ENCODE data around the gene CIC. TPM values are rescaled to one million over a fixed set of nuclear protein-coding genes. Genes with fewer than 3 reads are reported as not detected.

CIC gene
- total RNA-seq, 2 donors from 2014 or later, result 110 to 115 TPM

DNA sequence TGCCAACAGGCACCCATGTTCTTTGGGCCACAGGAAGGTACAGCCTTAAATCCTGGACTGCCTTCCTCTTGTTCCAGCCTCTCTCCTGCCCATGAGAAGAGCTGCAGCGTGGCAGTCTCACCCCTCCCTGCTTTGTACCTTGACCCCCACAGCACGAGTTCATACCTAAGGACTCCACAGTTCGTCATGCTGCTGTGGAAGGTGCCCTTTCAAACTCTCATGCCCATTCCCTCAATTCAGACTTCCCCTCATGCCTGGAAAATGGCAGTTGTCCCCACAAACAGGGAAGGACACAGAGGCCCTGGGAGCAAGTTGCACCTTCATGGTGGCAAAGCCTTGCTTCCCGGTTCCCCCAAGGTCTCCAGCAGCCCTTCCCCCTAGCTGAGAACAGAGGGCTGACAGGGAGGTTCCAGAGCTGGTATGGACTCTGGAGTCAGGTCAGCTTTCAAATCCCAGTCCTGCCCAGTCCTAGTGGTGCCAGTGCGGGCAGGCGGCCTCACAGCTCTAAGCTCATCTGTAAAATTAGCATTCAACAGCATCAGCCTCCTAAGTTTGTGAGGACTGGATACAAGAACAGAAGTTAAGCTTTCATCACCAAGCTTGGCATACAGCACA is 35.3 kb upstream of the CIC start:
- Mint-ChIP-seq H3K27me3 (no peaks in the 10 kb centered on the region), H3K4me3 (no peak overlapping the region), H3K9me3 (no peaks in the 10 kb centered on the region), H3K4me1 (ENCODE audit: low read depth in 2 of 2) (peaks cover 7 to 29% of the 10 kb centered on the region in 2 donors), H3K27ac (peak overlapping the region in 1 of 2 donors; percentile 61), H3K36me3 (no peaks in the 10 kb centered on the region)
- DNase-seq (ENCODE audit: low spot score) (no peak), ATAC-seq (no peak)

DNA sequence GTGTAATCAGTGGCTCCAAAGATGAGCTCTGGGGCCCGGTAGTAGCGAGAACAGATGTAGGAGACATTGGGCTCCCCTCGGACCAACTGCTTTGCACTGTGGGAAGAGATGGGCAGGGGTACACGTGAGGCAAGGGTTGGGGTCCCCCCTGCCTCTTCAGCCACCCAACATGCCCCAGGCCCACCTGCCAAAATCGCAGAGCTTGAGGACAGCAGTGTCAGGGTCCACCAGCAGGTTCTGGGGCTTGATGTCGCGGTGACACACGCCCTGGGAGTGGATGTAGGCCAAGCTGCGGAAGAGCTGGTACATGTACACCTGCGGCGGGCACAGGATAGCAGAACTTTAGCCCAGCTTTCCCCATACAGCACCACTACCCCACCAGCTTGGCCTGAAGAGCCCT is 34.7 kb upstream of the CIC start:
- Mint-ChIP-seq H3K4me1 (ENCODE audit: low read depth in 2 of 2) (peaks cover 10 to 31% of the 10 kb centered on the region in 2 donors), H3K36me3 (no peaks in the 10 kb centered on the region), H3K27ac (no peak overlapping the region), H3K27me3 (no peaks in the 10 kb centered on the region), H3K9me3 (no peaks in the 10 kb centered on the region), H3K4me3 (no peak overlapping the region)
- ATAC-seq, result no peak
- no peak for DNase-seq (ENCODE audit: low spot score)

DNA sequence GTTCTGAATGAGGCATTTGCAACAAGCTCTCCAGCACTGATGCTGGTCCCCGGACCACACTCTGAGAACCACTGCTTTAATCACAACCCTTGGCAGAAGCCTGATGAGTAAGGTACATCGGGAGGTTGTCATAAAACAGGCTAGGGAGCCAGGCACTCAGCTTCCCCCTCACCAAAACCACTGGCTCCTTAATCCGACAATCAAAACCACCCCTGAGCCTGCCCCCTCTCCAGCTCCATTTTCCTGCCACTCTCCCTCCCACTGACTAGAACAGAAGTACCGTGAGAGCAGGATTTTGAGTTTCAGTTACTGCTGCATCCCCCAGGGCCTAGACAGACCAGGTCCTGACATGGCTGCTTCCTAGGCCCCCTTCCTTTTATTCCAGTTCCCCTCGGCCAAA is 33.9 kb upstream of the CIC start:
- peaks cover 19 to 34% of the 10 kb centered on the region in 2 donors for H3K4me1 Mint-ChIP-seq (ENCODE audit: low read depth in 2 of 2)
- ATAC-seq (no peak), DNase-seq (ENCODE audit: low spot score) (no peak)
- H3K27me3 Mint-ChIP-seq, result no peaks in the 10 kb centered on the region
- H3K27ac Mint-ChIP-seq, result peak overlapping the region; percentile 33 to 49
- H3K36me3 Mint-ChIP-seq, result peaks cover 3% of the 10 kb centered on the region
- H3K9me3 Mint-ChIP-seq, result no peaks in the 10 kb centered on the region
- H3K4me3 Mint-ChIP-seq, result no peak overlapping the region

GRCh38 chr19:42239544-42240220 is 29.4 kb upstream of the CIC start:
- Mint-ChIP-seq H3K27ac (peak overlapping the region; percentile 96 to 97), H3K36me3 (peaks cover 6% of the 10 kb centered on the region), H3K4me3 (peak overlapping the region; percentile 38), H3K27me3 (no peaks in the 10 kb centered on the region), H3K4me1 (ENCODE audit: low read depth in 2 of 2) (peaks cover 43 to 49% of the 10 kb centered on the region in 2 donors), H3K9me3 (no peaks in the 10 kb centered on the region)
- no peak for ATAC-seq
- no peak for DNase-seq (ENCODE audit: low spot score)

DNA sequence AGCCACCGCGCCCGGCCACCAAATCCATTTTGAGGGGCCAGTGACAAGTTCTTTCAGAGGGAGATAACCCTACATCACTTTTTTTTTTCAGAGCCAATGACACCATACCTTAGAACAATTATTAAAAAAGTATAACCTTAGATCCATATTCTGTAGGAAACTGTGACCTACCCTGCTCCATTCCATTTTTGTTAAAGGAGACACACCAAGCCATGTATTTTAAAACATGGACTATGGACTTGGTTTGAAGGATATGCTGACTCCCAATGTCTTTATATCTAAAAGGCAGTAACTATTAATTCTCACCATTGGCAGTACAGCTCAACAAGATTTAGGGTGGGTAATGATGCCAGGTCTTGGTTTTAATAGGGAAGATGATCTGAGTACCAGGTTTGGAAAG is 27.8 kb upstream of the CIC start:
- Mint-ChIP-seq H3K36me3 (peaks cover 6% of the 10 kb centered on the region), H3K9me3 (no peaks in the 10 kb centered on the region), H3K27ac (peak overlapping the region; percentile 96 to 97), H3K4me1 (ENCODE audit: low read depth in 2 of 2) (peaks cover 40 to 57% of the 10 kb centered on the region in 2 donors), H3K4me3 (peak overlapping the region; percentile 91), H3K27me3 (no peaks in the 10 kb centered on the region)
- DNase-seq (ENCODE audit: low spot score) (no peak), ATAC-seq (no peak)

GRCh38 chr19:42242069-42242511 is 27.0 kb upstream of the CIC start:
- H3K4me3 Mint-ChIP-seq, result peak overlapping the region; percentile 92
- peak in 1 of 2 donors; percentile 1 for ATAC-seq
- DNase-seq (ENCODE audit: low spot score), result peak; percentile 66
- H3K4me1 Mint-ChIP-seq (ENCODE audit: low read depth in 2 of 2), result peaks cover 36 to 57% of the 10 kb centered on the region in 2 donors
- H3K9me3 Mint-ChIP-seq, result no peaks in the 10 kb centered on the region
- H3K27ac Mint-ChIP-seq, result peak overlapping the region; percentile 96 to 97
- H3K36me3 Mint-ChIP-seq, result peaks cover 6% of the 10 kb centered on the region
- no peaks in the 10 kb centered on the region for H3K27me3 Mint-ChIP-seq

GRCh38 chr19:42242512-42243409 is 26.3 kb upstream of the CIC start, which contains the start of gene GSK3A:
Gene GSK3A (minus strand): TSS chr19:42242602. CDS start chr19:42242465, 137 bp downstream.
- Mint-ChIP-seq H3K9me3 (no peaks in the 10 kb centered on the region), H3K27ac (peak within 1 kb of the TSS; percentile 96 to 97), H3K27me3 (no peaks in the 10 kb centered on the region), H3K4me1 (ENCODE audit: low read depth in 2 of 2) (peaks cover 36 to 57% of the 10 kb centered on the region in 2 donors), H3K4me3 (peak within 1 kb of the TSS; percentile 92), H3K36me3 (peaks cover 6% of the 10 kb centered on the region)
- DNase-seq (ENCODE audit: low spot score) (peak; percentile 98), ATAC-seq (peak; percentile 86 to 91)

- peak overlapping the region; percentile 94 to 97 for H3K27ac Mint-ChIP-seq
- DNase-seq (ENCODE audit: low spot score) (peak; percentile 93), ATAC-seq (peak; percentile 63 to 73)
- H3K27me3 Mint-ChIP-seq, result no peaks in the 10 kb centered on the region
- peaks cover 6% of the 10 kb centered on the region for H3K36me3 Mint-ChIP-seq
- H3K4me3 Mint-ChIP-seq, result peak overlapping the region; percentile 98
- peaks cover 33 to 49% of the 10 kb centered on the region in 2 donors for H3K4me1 Mint-ChIP-seq (ENCODE audit: low read depth in 2 of 2)
- H3K9me3 Mint-ChIP-seq, result no peaks in the 10 kb centered on the region
These were observed 24.5 kb upstream of the CIC start for GRCh38 chr19:42244347-42245220.

DNA sequence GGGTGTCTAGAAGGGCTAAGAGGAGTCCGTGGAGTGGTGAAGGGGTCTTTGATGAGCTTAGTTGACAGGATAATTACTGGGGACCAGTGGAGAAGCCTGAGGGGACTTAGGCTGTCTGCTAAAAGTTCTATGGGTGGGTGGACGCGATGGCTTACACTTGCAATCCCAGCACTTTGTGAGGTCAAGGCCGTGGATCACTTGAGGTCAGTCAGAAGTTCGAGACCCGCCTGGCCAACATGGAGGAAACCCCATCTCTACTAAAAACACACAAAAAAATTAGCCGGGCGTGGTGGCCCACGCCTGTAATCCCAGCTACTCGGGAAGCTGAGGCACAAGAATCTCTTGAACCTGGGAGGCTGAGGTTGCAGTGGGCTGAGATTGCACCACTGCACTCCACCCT is 23.8 kb upstream of the CIC start:
- Mint-ChIP-seq H3K4me1 (ENCODE audit: low read depth in 2 of 2) (peaks cover 27 to 43% of the 10 kb centered on the region in 2 donors), H3K9me3 (no peaks in the 10 kb centered on the region), H3K27ac (peak overlapping the region; percentile 94 to 97), H3K27me3 (no peaks in the 10 kb centered on the region), H3K36me3 (peaks cover 3% of the 10 kb centered on the region), H3K4me3 (peak overlapping the region; percentile 98)
- ATAC-seq (no peak), DNase-seq (ENCODE audit: low spot score) (no peak)

- H3K4me1 Mint-ChIP-seq (ENCODE audit: low read depth in 2 of 2), result peaks cover 22 to 34% of the 10 kb centered on the region in 2 donors
- peak overlapping the region; percentile 39 to 97 for H3K27ac Mint-ChIP-seq
- H3K9me3 Mint-ChIP-seq, result no peaks in the 10 kb centered on the region
- no peaks in the 10 kb centered on the region for H3K36me3 Mint-ChIP-seq
- DNase-seq (ENCODE audit: low spot score), result no peak
- no peak for ATAC-seq
- H3K4me3 Mint-ChIP-seq, result no peak overlapping the region
- no peaks in the 10 kb centered on the region for H3K27me3 Mint-ChIP-seq
These were observed 22.7 kb upstream of the CIC start for GRCh38 chr19:42246143-42246921.

- ATAC-seq, result no peak
- Mint-ChIP-seq H3K4me1 (ENCODE audit: low read depth in 2 of 2) (peaks cover 28 to 35% of the 10 kb centered on the region in 2 donors), H3K36me3 (no peaks in the 10 kb centered on the region), H3K27me3 (no peaks in the 10 kb centered on the region), H3K27ac (peak overlapping the region in 1 of 2 donors; percentile 39), H3K9me3 (no peaks in the 10 kb centered on the region), H3K4me3 (no peak overlapping the region)
- no peak for DNase-seq (ENCODE audit: low spot score)
These were observed 22.0 kb upstream of the CIC start for GRCh38 chr19:42246922-42247639.

GRCh38 chr19:42247640-42248199 is 21.3 kb upstream of the CIC start:
- H3K9me3 Mint-ChIP-seq, result no peaks in the 10 kb centered on the region
- peaks cover 34 to 37% of the 10 kb centered on the region in 2 donors for H3K4me1 Mint-ChIP-seq (ENCODE audit: low read depth in 2 of 2)
- DNase-seq (ENCODE audit: low spot score) (no peak), ATAC-seq (no peak)
- H3K27ac Mint-ChIP-seq, result no peak overlapping the region
- H3K36me3 Mint-ChIP-seq, result no peaks in the 10 kb centered on the region
- no peaks in the 10 kb centered on the region for H3K27me3 Mint-ChIP-seq
- no peak overlapping the region for H3K4me3 Mint-ChIP-seq

Data from natural killer cell treated with Interleukin-12 subunit alpha and Interleukin-12 subunit beta and Interleukin-15 and Interleukin-18, amount 100 ng/mL, for 72 hours (primary cell).